GM12878 (cell line): ENCODE measurements around the gene MAST4.

ENCODE experiments used
- BCLAF1 ChIP-seq: fragments of 450-650 bp; IDR thresholded peaks from 2 replicates; pipeline ENCODE4 v1.6.1; 2017; ENCODE audit warnings: antibody characterized with exemption, mild to moderate bottlenecking, moderate library complexity
- BRCA1 ChIP-seq: IDR thresholded peaks from 2 replicates; pipeline ENCODE4 v1.6.1; 2011; ENCODE audit warnings: low read depth, low read length, improper control_type of control experiment
- CTCF ChIP-seq, 3 experiments: IDR thresholded peaks in 2 of 3; conservative IDR thresholded peaks in 1 of 3; 2 replicates each; pipeline ENCODE4 v1.5.1; 2011; ENCODE audit warnings: low read depth in 3 of 3, low read length in 3 of 3, mild to moderate bottlenecking in 3 of 3, control low read depth in 2 of 3, moderate library complexity in 2 of 3, inconsistent platforms in 1 of 3, mixed read lengths in 1 of 3; ENCODE audit not compliant: control insufficient read depth in 2 of 3, insufficient read depth in 1 of 3; ENCODE audit errors: extremely low read depth in 1 of 3
- EZH2 ChIP-seq: IDR thresholded peaks from 2 replicates; pipeline ENCODE4 v1.6.1; 2012; ENCODE audit warnings: low read depth, mild to moderate bottlenecking, control low read depth, inconsistent platforms, low read length, borderline replicate concordance; ENCODE audit not compliant: control insufficient read depth
- NKRF ChIP-seq: fragments of 450-650 bp; conservative IDR thresholded peaks from 2 replicates; pipeline ENCODE4 v1.6.1; 2017; ENCODE audit warnings: mild to moderate bottlenecking, moderate library complexity
- PRDM15 ChIP-seq: fragments of 450-650 bp; formaldehyde crosslinking; IDR thresholded peaks from 2 replicates; pipeline ENCODE4 v1.4.0; 2020; ENCODE audit warnings: mild to moderate bottlenecking, moderate library complexity
- SREBF2 ChIP-seq: IDR thresholded peaks from 2 replicates; pipeline ENCODE4 v1.6.1; 2012; ENCODE audit warnings: mild to moderate bottlenecking, low read length
- TARDBP ChIP-seq: IDR thresholded peaks from 2 replicates; pipeline ENCODE4 v1.6.1; 2016; ENCODE audit warnings: borderline replicate concordance
- ZNF384 ChIP-seq: IDR thresholded peaks from 2 replicates; pipeline ENCODE4 v1.6.1; 2012; ENCODE audit warnings: low read depth, mild to moderate bottlenecking, low read length, improper control_type of control experiment, borderline replicate concordance

- TF ChIP-seq PRDM15 (CRISPR knock-in tag) = no peak
- no peak for TF ChIP-seq ZNF384
- TF ChIP-seq TARDBP = no peak
- TF ChIP-seq CTCF (IDR thresholded peaks at IDR 0.05 in 2 of 3, conservative IDR thresholded peaks at IDR 0.05 in 1 of 3; ENCODE audit: control insufficient read depth in 2 of 3, extremely low read depth in 1 of 3, insufficient read depth in 1 of 3, low read depth in 3 of 3, low read length in 3 of 3) = no peak
- TF ChIP-seq NKRF = no peak
- no peak for TF ChIP-seq BCLAF1
- TF ChIP-seq SREBF2 = no peak
- no peak for TF ChIP-seq EZH2
- TF ChIP-seq BRCA1 = no peak
These were observed 25.0 kb downstream of the MAST4 start for GRCh38 chr5:66621146-66621545.
